T-helper 1 cell treated with Interleukin-12 subunit alpha and Interleukin-12 subunit beta and Interleukin-4 antibody, amounts not matched to agents 30 μg/mL and 1 μg/mL, for 36 hours (primary cell): Measurements from ENCODE around the gene CDK5.
"Not testable (repeated sequence)": the region's sequence is repeated elsewhere in the genome, so short reads cannot be mapped to it uniquely, and the experiment has no call there.

Experiments
- H3K27ac Mint-ChIP-seq: one replicate; pipeline ENCODE4 v1.8.0; 2021; ENCODE audit warnings: mild to moderate bottlenecking, mixed read lengths
- H3K27me3 Mint-ChIP-seq: one replicate; pipeline ENCODE4 v1.8.0; 2021; ENCODE audit warnings: low read depth, mixed read lengths
- H3K36me3 Mint-ChIP-seq: one replicate; pipeline ENCODE4 v1.8.0; 2021; ENCODE audit warnings: low read depth, mixed read lengths
- H3K4me1 Mint-ChIP-seq: one replicate; pipeline ENCODE4 v1.8.0; 2021; ENCODE audit warnings: low read depth, mixed read lengths
- H3K4me3 Mint-ChIP-seq: one replicate; pipeline ENCODE4 v1.8.0; 2021; ENCODE audit warnings: mild to moderate bottlenecking, moderate library complexity, mixed read lengths
- H3K9me3 Mint-ChIP-seq: one replicate; pipeline ENCODE4 v1.8.0; 2021; ENCODE audit warnings: mixed read lengths

The CDK5 gene

DNA sequence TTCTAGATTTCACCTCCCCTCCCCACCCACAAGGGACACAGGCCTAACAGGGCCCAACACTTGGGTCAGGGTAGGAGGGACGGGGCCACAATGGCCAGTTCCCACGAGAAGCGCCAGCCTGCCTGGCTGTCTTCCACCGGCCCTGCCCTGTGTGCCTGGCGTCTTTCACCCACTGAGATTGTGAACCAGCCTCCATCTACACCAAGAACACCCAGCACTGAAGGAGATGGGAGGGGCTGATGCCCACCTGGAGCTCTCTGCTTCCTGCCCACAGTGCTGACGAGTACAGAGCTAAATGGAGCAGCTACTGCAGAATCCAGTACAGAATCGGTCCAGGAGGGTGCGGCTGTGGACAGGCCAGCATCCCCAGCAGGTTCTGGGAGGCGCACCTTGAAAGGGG, 11.7 kb downstream of the CDK5 start:
- H3K27ac Mint-ChIP-seq, result no peak overlapping the region
- no peaks in the 10 kb centered on the region for H3K9me3 Mint-ChIP-seq
- no peaks in the 10 kb centered on the region for H3K36me3 Mint-ChIP-seq
- peaks cover 2% of the 10 kb centered on the region for H3K4me1 Mint-ChIP-seq
- no peak overlapping the region for H3K4me3 Mint-ChIP-seq
- H3K27me3 Mint-ChIP-seq, result peaks cover 5% of the 10 kb centered on the region

DNA sequence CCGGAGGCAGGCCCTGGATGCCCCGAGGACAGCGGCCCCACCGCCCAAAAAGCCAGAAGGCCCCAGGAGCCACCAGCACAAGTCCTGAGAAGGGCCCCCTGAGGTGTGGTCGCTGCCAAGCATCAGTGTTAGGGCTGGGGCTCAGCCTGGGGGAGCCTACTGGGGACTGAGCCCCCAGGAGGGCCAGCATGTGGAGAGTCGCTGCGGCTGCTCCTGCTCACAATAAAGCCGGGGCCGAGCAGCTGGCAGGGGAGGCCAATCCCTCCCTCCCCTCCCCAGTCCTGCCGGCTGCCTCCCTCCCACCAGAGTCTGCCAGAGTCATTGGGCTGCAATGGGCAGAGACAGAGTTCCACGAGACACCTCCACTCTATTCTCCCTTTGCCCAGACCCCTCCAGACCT, 12.4 kb downstream of the CDK5 start:
- H3K36me3 Mint-ChIP-seq, result no peaks in the 10 kb centered on the region
- H3K27me3 Mint-ChIP-seq, result peaks cover 1% of the 10 kb centered on the region
- H3K4me1 Mint-ChIP-seq, result peaks cover 2% of the 10 kb centered on the region
- H3K27ac Mint-ChIP-seq, result no peak overlapping the region
- no peaks in the 10 kb centered on the region for H3K9me3 Mint-ChIP-seq
- H3K4me3 Mint-ChIP-seq, result no peak overlapping the region

DNA sequence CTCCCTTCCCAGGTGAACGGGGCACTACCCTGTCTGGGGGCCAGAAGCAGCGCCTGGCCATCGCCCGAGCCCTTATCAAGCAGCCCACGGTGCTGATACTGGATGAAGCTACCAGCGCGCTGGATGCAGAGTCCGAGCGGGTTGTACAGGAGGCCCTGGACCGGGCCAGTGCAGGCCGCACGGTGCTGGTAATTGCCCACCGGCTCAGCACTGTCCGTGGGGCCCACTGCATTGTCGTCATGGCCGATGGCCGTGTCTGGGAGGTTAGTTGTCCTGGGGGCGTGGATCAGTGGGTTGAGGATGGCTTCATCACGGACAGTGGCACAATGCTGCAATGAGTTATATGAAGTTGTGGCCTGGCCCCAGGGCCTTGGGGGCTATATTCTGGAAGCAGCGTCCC, 13.7 kb downstream of the CDK5 start:
- H3K27ac Mint-ChIP-seq, result no peak overlapping the region

DNA sequence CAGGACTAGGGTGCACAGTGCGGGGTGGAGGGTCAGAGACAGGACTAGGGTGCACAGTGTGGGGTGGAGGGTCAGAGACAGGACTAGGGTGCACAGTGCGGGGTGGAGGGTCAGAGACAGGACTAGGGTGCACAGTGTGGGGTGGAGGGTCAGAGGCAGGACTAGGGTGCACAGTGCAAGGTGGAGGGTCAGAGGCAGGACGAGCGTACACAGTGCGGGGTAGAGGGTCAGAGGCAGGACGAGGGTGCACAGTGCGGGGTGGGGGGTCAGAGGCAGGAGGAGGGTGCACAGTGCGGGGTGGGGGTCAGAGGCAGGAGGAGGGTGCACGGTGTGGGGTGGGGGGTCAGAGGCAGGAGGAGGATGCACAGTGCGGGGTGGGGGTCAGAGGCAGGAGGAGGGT, 14.2 kb downstream of the CDK5 start:
- not testable (repeated sequence) for H3K9me3 Mint-ChIP-seq, H3K27me3 Mint-ChIP-seq, H3K27ac Mint-ChIP-seq, H3K4me1 Mint-ChIP-seq, H3K36me3 Mint-ChIP-seq, H3K4me3 Mint-ChIP-seq

More for the DNA sequence above, 13.7 kb downstream of the CDK5 start:
- peaks cover 6% of the 10 kb centered on the region for H3K4me1 Mint-ChIP-seq
- no peaks in the 10 kb centered on the region for H3K9me3 Mint-ChIP-seq
- no peaks in the 10 kb centered on the region for H3K27me3 Mint-ChIP-seq
- no peaks in the 10 kb centered on the region for H3K36me3 Mint-ChIP-seq
- H3K4me3 Mint-ChIP-seq, result no peak overlapping the region

DNA sequence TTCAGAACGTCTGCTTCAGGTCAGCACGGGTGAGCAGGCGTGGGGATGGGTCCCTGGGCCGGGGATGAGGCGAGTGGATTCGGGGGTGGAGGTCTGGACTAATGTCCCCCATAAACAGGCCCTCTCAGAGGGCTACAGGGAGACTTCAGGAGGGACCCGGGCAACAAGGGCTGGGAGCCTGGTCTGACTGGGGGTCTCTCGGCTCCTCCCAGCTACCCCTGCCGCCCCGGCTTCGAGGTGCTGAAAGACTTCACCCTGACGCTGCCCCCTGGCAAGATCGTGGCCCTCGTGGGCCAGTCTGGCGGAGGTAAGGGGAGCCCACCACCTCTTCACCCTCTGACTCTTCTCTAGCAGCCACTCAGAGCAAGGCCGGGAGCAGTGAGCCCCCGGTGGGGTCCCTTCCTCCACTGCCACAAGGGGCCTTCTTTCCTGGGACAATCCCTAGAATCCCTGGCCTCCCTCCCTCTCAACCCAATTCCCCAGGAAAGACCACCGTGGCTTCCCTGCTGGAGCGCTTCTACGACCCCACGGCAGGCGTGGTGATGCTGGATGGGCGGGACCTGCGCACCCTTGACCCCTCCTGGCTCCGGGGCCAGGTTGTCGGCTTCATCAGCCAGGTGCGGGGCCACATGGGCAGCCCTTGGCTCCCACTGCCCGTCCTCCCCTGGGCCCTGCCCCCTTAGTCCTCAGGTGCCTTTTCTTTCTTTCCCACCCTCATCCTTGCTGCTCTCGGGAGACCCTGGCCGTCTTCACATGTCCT, 16.9 kb downstream of the CDK5 start:
- Mint-ChIP-seq H3K27ac (no peak overlapping the region), H3K36me3 (peaks cover 7% of the 10 kb centered on the region)

DNA sequence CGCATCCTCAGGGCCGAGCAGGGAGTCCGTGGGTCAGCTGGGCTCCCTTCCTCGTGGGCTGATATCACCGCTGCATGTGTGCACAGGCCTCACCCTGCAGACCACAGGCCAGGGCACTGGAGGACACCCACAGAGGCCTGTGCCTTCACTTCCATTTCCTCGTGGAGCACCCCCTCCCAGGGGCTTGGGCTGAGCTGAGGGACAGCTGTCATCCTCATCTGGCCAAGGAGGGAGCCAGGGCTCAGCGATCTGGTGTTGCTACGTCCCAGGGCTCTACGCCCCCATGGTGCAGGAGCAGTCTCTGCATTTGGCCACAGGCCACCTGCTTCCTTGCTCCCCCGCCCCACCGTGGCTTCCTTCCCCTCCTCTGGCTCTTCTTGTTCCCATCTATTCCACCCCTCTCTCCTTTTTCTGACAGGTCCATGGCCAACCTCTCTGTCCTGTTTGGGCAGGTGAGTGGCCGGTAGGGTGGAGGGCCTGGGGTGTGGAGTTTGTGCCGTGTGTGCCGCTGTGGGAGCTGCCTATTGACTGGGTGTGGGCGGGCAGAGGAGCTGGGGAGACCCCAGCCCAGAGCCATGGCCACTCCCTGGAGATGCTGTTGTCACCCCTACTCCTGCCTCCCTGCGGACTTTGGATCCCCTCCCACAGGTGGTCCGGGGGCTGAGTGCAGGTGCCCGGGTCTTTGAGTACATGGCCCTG, 17.7 kb downstream of the CDK5 start:
- H3K27me3 Mint-ChIP-seq, result no peaks in the 10 kb centered on the region
- H3K4me3 Mint-ChIP-seq, result no peak overlapping the region
- peaks cover 7% of the 10 kb centered on the region for H3K36me3 Mint-ChIP-seq
- H3K9me3 Mint-ChIP-seq, result no peaks in the 10 kb centered on the region
- H3K4me1 Mint-ChIP-seq, result peaks cover 6% of the 10 kb centered on the region
- H3K27ac Mint-ChIP-seq, result no peak overlapping the region

More for the DNA sequence above, 16.9 kb downstream of the CDK5 start:
- H3K4me3 Mint-ChIP-seq, result no peak overlapping the region
- no peaks in the 10 kb centered on the region for H3K9me3 Mint-ChIP-seq
- H3K27me3 Mint-ChIP-seq, result no peaks in the 10 kb centered on the region
- H3K4me1 Mint-ChIP-seq, result peaks cover 6% of the 10 kb centered on the region

DNA sequence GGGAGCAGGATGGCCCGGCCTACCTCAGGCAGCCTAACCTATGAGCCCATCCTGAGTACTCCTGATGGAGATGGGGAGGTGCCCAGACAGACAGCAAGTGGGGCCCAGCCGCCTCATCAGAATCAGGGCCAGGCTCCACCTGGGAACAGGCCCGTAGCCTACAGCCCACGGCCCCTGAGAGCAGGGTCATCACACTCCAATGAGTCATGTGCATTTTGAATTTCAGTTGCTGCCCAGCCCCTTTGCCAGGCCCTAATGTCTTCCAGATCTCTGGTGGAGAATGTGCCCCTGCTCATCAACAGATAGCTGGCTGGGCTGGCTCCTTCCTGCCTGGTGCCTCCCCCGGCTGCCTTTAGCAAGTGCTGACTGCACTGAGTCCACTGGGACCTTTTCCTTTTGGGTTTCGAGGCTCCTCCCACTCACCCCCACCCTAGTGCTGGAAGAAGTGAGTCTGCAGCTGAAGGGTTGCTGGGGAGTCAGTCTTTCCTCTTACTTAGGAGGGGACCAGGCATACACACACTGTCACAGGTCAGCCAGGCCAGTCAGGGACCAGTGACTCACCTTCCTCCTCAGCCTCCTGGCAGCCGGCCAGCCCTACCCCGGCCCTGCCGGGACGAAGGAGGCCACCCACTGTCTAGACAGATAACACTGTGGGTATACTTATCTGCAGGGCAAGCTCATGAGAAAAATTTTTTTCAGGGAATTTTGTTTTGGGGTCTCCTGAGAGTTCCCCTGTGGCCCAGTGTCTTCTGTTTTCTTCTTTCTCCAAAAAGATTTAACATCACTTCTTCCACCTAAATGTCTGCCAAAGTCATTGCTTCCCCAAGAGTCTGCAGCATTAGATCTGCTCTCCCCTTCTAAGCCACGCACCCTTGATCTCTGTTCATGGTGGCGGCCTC, 18.5 kb downstream of the CDK5 start:
- H3K9me3 Mint-ChIP-seq, result no peaks in the 10 kb centered on the region
- H3K4me1 Mint-ChIP-seq, result peaks cover 6% of the 10 kb centered on the region
- H3K4me3 Mint-ChIP-seq, result no peak overlapping the region
- peaks cover 7% of the 10 kb centered on the region for H3K36me3 Mint-ChIP-seq
- no peaks in the 10 kb centered on the region for H3K27me3 Mint-ChIP-seq
- H3K27ac Mint-ChIP-seq, result no peak overlapping the region

DNA sequence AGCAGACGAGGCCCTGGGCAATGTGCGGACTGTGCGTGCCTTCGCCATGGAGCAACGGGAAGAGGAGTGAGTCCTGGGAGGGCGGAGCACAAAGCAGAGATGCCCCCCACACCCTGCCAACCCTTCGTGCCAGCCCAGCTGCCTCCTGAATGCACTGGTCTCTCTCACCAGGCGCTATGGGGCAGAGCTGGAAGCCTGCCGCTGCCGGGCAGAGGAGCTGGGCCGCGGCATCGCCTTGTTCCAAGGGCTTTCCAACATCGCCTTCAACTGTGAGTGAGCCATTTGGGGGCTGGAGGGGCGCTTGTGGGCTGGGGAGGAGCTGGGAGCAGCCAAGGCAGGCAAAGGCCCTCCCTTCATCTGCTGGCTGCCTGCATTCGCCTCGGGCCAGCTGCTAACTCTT, 21.8 kb downstream of the CDK5 start:
- H3K4me1 Mint-ChIP-seq, result peaks cover 6% of the 10 kb centered on the region
- no peak overlapping the region for H3K4me3 Mint-ChIP-seq
- H3K27ac Mint-ChIP-seq, result no peak overlapping the region
- H3K36me3 Mint-ChIP-seq, result peaks cover 7% of the 10 kb centered on the region
- no peaks in the 10 kb centered on the region for H3K9me3 Mint-ChIP-seq
- no peaks in the 10 kb centered on the region for H3K27me3 Mint-ChIP-seq

DNA sequence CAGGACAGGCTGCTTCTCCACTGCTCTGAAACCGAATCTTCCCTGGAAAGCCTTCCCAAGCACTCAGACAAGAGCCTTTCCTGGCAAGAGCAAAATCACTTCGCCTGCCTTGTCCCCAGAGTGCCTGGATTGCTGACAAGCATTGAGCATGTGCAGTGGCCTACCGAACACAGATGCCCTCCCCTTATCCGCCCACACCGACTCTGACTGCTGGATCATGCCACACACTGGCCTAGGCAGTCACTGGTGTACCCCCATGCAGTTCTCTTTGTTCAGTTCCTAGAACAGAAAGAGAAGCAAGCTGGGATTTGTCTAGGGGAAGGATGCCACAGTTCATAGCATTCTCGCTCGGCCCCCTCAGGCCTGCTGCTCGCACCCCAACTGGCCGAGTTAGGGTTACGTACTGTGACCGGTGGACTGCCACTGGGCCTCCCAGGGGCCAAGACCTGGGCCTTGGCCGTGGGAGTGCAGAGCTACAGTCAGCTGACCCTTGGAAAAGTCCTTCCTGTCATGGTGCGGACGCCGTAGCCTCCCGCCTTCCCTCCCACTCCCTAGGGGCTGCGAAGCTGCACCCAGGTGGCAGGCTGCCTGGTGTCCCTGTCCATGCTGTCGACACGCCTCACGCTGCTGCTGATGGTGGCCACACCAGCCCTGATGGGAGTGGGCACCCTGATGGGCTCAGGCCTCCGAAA, 22.5 kb downstream of the CDK5 start:
- Mint-ChIP-seq H3K36me3 (peaks cover 7% of the 10 kb centered on the region), H3K9me3 (no peaks in the 10 kb centered on the region), H3K4me1 (peaks cover 6% of the 10 kb centered on the region), H3K27ac (no peak overlapping the region), H3K27me3 (no peaks in the 10 kb centered on the region), H3K4me3 (no peak overlapping the region)

DNA sequence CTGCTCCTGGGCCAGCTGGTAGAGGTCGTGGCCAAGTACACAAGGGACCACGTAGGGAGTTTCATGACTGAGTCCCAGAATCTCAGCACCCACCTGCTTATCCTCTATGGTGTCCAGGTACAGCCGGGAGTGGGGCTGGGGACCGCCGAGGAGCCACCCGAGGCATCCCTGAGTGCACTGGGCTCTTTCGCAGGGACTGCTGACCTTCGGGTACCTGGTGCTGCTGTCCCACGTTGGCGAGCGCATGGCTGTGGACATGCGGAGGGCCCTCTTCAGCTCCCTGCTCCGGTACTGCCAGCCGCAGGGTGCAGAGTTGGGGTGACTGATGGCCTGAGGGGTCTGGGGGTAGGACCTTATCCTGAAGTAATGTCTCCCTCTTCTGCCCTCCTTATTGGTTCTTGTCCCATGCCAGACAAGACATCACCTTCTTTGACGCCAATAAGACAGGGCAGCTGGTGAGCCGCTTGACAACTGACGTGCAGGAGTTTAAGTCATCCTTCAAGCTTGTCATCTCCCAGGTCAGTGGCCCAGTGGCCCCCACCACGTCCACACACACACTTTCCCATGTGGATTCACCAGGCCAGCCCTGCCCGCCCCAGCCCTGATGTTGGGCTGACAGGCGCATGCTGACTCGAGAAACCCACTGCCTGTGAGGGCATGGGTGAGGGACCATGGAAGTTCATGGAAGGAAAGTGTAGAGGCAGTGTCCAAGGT, 23.2 kb downstream of the CDK5 start:
- no peaks in the 10 kb centered on the region for H3K27me3 Mint-ChIP-seq
- H3K4me3 Mint-ChIP-seq, result no peak overlapping the region
- H3K4me1 Mint-ChIP-seq, result peaks cover 9% of the 10 kb centered on the region
- H3K36me3 Mint-ChIP-seq, result peaks cover 7% of the 10 kb centered on the region
- no peak overlapping the region for H3K27ac Mint-ChIP-seq
- no peaks in the 10 kb centered on the region for H3K9me3 Mint-ChIP-seq

DNA sequence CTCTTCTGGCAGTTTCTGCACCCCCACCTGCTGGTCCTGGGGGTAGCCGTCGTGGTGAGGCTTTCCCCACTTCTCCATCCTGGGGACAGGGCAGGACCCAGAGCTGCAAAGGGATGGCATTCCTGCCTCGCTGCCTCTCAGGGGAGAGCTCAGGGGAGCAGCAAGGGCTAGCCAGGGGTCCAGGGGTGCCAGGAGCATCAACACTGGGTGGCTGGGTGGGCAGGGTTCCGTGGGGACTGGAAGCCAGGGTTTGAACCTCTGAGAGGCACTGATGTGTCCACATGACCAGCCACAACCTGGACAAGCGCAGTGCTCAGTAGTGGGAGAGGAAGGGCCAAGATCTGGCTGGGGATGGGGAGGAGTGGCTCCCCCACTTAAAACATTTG, 23.8 kb downstream of the CDK5 start:
- Mint-ChIP-seq H3K4me3 (no peak overlapping the region), H3K9me3 (no peaks in the 10 kb centered on the region), H3K36me3 (peaks cover 7% of the 10 kb centered on the region), H3K27me3 (no peaks in the 10 kb centered on the region), H3K27ac (no peak overlapping the region), H3K4me1 (peaks cover 9% of the 10 kb centered on the region)

DNA sequence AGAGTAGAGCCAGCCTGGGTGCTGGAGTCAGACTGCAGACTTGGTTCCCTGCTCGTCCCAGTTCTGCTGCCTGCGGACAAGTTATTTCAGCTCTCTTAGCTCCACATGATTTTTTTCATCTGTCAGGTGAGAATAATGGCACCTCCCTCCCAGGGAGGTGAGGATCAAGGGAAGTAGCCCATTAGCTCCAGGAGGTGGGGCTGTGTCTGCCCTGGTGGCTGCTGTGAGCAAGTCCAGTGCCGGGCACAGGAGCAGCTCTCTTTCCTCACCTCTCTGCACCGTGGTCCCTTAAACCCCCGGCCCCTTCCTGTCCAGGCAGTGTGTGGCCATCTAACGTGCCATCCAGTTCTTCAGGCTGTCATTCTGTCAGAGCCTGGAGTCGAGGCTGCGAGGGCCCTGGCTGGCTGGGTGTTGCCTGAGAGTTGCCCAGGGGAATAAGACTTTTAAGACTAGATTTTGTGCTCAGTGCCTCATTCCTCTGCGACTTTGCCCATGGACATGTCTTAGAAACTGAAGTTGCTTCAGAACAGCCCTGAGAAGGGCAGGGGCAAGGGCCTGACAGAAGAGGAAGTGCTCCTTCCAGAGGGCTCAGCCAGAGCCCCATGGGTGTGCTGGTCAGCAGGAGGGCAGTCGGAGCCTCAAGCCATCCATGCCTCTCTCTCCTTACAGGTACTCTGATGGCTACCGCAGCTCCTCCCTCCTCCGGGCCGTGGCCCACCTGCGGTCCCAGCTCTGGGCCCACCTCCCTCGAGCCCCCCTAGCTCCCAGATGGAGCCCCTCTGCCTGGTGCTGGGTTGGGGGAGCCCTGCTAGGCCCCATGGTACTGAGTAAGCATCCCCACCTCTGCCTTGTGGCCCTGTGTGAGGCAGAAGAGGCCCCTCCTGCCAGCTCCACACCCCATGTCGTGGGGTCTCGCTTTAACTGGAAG, 24.5 kb downstream of the CDK5 start:
- H3K27ac Mint-ChIP-seq, result no peak overlapping the region
- H3K27me3 Mint-ChIP-seq, result no peaks in the 10 kb centered on the region
- H3K36me3 Mint-ChIP-seq, result peaks cover 9% of the 10 kb centered on the region
- peaks cover 12% of the 10 kb centered on the region for H3K4me1 Mint-ChIP-seq
- no peaks in the 10 kb centered on the region for H3K9me3 Mint-ChIP-seq
- no peak overlapping the region for H3K4me3 Mint-ChIP-seq

DNA sequence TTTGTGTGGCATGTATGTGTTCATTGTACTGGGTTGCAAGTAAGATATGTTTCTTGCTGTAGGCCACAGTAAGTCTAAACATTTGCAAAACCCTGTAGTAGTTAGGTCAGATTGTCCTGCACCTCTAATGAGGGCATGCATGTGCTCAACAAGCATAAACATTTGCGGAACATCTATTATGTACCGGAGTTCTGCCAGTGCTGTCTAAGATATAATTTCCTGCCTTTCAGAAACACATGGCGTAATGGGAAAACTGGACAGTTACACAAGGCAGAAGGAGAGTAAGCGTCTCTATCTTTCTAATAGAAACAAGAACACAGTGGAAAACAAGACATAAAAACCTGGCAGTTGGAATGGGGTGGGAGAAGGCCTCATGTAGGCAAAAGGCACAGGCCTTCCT, 26.7 kb downstream of the CDK5 start:
- peaks cover 20% of the 10 kb centered on the region for H3K4me1 Mint-ChIP-seq
- H3K27me3 Mint-ChIP-seq, result no peaks in the 10 kb centered on the region
- peaks cover 2% of the 10 kb centered on the region for H3K36me3 Mint-ChIP-seq
- no peak overlapping the region for H3K27ac Mint-ChIP-seq
- no peak overlapping the region for H3K4me3 Mint-ChIP-seq
- no peaks in the 10 kb centered on the region for H3K9me3 Mint-ChIP-seq
